ENCODE data around the gene FOXB1.

Gene FOXB1

DNA sequence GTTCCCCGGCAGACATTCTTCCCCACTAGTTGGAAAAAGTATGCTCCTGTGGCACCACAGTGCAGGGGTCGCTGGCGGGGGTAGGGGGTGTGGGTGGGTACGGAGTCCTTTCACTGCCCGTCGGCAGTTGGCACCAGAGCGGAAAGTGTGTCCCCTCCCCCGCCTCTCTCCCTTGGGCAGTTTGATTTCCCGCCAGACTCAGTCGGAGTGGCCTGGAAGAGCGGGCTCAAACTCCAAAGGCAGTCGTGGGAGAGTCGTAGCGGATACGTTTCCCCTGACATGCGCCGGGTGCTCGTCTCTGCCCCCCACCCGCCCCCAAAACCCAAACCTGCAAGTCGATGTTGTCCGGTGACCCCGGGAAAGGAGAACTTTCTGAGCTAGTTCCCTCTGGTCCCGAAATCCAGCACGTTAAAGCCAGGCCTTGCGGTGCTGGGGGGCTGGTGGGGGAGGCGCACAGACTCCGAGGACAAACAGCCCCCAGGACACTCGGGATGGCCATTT, 4.4 kb upstream of the FOXB1 start:
- DNase-seq, result peak; percentile 22

DNA sequence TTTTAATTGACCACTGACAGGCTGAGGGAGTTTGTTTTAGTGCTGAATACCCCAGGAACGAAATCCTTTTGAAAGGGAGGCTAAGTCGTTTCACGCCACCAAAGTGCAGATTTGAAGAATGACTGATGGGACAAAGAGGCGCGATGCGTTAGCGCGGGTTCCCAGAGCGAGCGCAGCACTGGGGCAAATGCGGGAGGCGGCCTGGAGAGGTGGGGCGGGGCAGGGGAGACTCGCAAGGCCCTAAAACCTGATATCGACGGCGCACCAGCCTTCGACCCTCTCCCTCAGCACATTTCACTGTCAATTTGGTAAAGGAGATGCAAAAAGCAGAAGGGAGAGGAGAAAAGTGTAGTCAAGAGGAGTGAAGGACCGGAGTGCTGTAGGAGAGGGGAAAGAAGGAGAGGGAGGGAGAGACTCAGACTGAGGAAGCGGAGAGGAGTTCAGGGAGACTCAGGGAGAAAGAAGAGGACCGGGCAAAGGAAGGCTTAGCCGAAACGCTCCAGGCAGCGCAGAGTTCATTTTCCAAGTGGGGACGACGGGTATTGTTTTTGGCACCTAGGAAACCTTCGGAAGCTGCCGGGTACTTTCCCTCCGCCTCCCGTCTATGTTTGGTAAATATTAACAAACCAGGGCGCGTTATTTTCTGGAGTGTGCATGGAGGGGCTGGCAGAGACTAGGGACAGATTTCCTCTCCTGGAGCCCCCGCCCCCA, 3.8 kb upstream of the FOXB1 start:
- peak; percentile 69 for DNase-seq

DNA sequence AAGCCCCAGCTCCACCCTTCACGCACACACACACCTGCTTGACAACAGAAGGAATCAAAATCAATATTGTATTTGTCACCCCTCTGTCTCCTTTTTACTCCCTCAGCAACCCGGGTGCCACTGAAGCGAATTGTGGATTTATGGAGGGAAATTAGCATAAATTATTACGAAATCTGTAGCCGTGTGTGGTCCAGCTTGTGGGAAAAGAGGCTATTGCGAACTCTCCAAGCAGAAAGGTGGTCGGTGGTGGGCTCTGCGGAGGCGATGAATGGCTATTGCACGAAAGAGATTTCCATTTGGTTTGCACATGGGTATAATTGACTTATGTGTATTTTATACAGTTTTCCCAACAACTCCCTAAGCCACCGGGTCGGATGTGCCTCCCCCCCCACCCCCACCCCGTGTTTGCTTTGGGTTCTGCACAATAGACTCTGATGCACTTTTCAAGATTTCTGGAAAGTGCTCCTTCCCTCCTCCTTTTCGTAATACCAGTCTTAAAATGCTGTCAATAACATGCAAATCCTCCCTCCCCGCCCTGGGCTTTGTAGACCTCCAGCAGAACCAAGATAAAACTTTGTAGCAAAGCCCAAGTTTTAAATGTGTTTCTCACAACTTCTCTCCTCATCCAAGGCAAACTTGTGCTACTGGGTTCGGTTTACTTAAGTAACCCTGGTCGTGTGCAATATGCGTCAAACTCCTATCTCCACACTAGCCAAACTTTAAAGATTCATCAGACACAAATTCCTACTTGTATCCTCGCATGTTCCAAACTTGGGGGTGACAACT, 3.1 kb upstream of the FOXB1 start:
- DNase-seq, result peak; percentile 64

DNA sequence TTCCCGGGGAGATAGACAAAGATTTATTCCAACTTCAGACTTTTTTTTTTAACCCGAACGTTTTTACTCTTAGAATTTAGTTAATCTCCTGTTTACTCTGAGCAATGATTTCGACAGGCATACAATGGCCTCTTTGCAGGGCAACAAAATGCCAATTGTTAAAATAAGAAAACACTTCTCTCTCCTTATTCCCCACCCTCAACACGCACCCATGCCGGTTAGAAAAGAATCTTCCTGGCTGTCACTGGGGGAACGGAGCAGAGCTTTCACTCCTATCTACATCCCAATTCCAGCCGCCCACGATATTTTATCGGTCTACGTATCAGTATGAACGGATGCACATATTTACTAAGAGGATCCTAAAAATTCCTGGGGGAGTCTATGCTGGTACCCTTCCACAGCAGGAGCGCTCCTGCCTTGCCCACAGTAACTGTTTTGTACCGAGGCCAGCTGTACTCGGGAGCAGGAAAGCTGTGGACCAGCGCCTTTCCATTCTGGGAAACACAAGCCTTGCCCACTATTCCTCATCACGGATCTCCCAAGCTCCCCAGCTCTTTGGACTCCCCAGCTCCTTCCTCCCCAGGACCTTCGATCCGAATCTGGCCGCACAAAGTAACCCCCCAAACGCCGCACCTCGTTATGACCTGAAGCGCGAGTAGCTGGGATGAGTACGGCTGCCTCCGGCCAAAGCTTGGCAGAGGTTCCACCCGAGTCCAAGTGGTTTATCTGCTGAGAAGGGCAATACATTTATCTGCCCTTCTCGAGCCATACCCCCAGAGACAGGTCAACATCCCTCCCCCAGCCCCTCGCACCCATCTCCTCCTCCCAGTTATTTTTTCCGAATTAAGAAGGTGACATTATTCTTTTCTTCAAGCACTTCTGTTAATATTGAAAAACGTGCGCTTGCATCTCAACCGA, 2.2 kb upstream of the FOXB1 start:
- DNase-seq, result no peak

DNA sequence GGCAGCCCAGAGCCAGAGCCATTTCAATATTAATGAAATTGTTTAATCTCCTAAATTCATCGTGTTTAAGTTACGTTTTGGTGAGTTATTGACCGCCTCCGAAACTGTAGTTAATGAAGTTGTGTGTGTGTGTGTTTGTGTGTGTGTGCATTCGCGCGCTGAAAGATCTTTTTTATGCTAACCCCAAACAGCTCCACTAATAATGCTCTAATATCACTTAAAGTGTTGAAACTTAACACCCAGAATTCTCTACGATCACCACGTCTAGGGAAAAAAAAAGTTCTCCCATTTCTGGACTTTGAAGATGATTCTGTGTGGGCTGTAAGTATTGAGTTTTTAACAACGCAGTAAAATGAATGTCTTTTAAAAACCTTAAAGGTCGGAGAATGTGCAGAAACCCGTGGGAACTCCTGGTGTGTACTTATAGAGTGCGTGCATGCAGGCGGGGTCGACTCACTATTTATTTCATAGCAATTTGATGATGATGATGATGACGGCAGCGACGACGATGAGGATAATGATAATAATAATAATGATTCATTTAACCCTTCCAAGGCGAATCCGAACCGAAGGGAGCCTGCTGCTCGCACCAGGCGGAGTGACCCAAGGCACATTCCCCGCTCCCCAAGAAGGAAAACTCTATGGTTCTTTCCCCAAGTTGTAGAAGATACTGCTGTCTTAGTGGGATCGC, 1.4 kb upstream of the FOXB1 start:
- DNase-seq, result peak; percentile 5

DNA sequence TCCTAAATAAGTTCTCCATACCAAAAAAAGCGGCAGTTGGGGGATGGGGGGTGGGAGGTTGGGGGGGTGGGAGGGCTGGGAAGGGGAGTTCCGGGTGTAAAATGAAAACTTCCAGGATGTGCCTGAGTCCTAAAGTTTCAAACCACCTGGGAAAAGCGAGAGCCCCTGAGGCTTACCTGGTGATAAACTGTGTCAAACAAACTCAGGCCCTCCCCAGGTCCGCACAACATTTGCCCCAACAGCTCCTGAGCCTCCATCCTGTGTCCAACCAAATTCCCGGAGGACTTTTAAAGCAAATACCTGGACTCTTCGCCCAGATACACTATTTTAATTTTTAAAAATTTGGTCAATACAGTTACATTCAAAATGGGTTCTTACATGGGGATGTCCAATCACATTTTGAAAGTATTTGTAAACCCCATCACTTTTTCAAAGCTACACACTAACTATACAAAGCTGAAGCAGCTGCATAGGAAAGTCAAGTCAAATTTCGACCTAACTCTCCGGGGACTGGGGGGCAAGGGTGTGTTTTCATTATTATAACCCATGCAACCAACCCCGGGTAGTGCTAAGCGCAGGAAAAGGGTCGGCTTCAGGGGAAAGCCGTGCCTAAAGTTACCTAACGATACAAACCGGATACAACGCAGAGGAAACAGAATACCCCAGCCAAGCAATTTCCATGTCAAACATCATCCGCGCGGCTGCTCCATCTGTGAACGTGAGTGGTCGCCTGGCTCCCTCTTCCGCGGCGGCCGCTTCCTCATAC, 685 bp upstream of the FOXB1 start:
- no peak for DNase-seq

DNA sequence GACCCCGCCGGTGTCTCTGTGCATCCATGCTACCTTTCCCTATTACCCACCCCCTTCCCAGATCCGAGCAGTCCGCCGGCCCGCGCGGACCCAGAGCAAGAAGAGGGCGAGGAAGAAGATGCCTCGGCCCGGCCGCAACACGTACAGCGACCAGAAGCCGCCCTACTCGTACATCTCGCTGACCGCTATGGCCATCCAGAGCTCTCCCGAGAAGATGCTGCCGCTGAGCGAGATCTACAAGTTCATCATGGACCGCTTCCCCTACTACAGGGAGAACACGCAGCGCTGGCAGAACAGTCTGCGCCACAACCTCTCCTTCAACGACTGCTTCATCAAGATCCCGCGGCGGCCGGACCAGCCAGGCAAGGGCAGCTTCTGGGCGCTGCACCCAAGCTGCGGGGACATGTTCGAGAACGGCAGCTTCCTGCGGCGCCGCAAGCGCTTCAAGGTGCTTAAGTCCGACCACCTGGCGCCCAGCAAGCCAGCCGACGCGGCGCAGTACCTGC, 788 bp downstream of the FOXB1 start:
- no peak for DNase-seq

DNA sequence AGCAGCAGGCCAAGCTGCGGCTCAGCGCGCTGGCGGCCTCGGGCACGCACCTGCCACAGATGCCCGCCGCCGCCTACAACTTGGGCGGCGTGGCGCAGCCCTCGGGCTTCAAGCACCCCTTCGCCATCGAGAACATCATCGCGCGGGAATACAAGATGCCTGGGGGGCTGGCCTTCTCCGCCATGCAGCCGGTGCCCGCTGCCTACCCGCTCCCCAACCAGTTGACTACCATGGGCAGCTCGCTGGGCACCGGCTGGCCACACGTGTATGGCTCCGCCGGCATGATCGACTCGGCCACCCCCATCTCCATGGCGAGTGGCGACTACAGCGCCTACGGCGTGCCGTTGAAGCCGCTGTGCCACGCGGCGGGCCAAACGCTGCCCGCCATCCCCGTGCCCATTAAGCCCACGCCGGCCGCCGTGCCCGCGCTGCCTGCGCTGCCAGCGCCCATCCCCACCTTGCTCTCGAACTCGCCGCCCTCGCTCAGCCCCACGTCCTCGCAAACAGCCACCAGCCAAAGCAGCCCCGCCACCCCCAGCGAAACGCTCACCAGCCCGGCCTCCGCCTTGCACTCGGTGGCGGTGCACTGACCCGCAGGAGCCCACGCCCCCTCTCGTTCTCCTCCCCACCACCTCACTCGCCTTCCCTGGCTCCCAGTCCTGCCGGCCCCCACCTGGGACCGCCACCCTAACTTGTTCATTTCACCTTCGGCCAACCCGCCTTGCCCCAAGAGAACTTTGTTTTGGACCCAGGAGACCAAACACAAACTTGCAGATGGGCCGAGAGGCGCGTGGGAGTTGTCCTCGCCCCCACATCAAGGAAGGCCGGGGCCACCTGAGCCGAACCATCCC, 1.5 kb downstream of the FOXB1 start:
- DNase-seq, result no peak

DNA sequence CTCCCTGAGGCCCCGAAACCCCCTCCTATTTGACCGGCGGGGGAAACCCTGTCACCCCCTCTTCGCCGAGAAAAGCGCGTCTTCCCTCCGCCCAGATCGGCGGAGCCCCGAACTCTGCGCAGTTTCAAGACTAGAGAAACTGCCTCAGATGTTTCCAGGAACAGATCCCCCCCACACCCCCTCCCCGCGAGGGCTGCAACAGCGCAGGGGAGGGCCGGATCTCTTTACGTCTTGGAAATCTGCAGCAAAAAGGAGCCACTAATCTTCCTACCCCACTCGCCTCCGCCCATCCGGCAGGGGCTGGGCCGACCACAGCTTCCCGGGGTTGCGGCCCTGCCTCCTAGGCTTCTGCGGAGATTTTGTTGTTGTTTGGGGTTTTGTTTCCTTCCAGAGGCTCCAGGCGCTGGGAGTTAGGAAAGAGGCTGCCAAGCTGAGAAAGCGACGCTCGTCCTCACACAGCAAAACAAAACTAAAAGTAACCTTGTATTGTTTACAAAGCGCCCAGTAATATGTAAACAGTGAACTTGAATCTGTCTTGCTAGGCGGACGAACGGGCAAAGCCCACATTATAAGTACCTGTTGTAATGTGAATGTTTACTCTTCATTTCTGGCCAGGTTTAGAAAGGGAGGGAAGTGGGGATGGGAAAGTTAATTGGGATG, 2.2 kb downstream of the FOXB1 start:
- DNase-seq, result peak; percentile 34

DNA sequence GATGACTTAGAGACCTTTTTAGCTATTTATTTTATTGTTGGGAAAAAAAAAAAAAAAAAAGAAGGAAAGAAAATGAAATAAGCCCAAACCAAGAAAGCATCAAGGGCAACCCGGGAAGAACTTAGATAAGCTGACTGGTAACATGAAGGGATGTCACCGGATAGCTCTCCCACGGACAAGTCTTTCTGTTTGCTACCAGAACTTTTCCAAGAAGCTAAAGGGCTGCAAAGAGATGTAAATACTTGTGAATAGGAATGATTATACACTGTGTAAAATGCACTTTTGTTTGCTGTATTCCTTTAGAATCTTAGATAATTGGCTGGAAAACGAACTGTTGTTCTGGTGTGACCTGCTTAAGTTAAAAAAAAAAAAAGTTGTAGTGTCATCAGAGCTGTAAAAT, 2.8 kb downstream of the FOXB1 start:
- DNase-seq, result no peak

DNA sequence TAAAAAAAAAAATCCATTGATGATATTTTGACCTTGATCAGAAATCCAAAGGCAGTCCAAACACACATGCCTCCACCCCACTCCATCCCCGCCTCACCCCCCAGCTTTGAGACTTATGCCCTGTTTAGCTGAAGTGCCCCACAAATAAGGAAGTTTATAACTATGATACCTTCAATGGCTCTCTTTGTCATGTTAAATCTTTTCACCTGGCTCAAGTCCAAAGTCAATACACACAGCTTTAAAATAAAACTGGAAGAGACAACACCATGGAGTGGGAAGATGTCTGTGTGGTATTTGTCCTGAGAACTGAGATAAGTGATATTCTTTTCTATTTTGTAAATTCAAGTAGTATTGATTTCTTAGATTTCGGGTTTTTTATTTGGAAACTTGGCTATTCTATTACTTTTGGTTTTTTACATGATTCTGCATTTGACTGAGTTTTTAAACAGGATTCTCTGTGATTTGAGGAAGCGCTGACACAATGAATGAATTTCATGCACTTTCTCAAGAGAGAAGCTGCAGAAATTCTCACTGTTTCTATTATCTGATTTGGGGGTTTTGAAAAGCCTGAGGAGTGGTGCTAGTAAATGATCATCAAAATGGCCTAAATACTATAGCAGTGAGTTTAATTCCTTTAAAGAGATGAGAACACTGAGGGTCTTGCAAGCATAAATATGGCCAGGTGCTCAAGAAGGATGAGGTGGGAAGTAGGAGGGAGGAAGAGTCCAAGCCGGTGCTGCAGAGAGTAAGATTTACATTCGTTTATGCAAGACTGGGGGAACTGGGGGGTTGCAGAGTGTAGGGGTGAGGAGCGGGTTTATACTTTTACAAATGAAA, 5.2 kb downstream of the FOXB1 start:
- DNase-seq, result peak; percentile 37

DNA sequence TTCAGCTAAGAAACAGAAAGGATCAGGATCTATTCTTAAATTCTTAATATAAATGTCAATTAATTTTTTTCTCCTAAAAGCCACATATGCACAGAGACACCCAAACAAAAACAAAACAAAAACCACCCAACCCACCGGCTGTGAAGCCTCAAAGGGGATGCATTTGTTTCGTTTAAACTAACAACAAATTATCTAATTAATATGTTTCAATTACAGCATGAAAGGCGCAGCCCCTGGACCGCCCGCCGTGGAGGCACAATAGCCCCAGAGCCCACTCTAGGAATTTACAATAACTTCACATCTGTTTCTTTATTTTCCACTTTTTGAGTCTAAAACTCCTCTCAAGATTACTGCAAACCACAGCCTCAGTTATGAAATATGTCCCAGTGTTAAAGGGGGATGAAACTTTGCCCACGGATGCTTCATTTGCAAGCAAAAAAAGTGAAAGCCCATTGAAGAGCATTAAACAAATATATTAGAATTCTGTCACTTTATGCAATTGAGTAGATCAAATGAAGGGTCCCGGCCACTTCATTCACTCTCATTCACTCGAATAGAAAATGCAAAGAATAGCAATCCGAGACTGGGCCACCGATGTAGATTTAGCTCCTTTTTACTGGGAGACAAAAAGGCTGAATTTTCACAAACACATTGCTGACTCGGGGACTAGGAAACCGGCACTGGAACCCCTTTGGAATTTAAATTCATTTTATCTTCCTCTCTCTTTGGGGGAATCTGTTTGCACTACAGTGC, 6.0 kb downstream of the FOXB1 start:
- no peak for DNase-seq

DNA sequence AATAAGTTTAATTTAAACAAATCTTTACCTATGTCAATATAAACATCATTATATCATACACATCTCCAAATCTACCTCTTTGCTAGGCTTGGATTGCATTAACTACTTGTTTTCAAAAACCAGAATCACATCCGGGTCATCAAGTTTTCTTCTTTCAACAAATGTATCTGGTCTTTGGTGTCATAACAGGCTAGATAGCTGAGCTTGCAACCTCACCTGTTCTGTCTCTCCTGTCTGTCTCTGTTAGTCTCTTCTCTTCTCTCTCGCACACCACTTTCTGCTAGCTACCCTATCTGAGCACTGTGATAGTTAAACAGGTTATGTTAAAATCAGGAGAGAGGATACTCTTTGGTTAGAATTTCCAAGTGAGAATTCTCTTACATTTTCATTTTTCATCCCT, 6.7 kb downstream of the FOXB1 start:
- no peak for DNase-seq

DNA sequence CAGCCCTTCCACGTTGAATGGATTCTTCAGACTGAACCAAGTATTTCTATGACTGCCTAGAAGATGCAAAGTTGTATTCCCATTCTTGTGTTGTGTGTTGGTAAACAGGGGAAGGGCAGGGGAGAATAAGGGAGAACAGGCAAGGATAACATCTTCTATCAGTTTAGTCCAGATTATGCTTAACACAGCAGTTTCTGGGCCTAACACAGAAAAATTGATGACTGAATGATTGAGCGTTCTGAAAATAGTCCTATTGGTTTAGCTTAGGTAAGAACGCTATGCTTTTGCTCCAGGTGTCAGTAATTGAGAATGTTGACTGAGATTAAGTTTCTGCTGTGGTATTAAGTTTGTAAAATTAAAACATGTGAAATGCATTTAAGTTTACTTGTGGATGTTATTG, 8.6 kb downstream of the FOXB1 start:
- DNase-seq, result no peak

DNA sequence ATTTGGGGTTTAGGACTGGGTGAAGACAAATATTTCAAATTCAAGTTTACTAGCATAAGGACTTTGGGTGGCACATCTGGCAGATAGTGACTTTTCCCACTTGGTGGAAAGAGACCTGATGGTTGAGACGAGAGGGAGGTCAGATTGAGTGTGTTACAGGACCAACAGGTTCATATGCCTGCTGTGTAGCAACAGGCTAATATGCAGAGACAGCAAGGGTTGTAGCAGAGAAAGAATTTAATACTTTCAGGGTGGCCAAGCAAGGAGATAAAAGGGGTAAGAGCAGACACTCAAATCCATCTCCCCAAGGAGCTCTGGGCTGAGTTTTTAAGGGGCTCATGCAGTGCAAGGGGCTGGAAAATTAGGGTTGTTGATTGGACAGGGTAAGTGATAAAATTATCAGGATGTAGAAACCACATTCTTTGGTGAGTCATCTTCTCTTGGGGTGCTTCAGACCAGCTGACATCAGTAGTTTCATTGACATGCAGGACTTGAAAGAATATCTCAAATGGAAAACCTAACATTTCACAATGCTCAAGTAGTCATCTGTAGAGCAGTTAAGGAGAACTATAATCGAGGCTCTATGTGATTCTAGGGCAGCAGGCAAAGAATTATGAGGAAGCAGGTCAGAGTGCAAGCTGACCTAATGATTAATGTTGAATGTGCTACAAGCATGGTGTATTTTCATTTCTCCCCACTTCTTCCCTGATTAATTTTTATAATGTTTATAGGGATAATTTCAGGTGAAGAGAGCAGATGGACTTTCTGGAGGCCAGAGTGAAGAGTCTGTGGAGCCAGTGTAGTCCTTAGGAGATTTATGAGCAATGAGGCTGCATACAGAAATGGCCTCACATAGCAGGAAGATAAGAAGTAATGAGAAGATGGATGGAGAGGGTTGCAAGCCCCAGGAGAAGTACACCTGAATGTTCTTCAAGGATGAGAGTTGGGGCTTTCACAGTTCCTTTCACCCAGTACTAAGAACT, 13.7 kb downstream of the FOXB1 start:
- DNase-seq, result no peak

DNA sequence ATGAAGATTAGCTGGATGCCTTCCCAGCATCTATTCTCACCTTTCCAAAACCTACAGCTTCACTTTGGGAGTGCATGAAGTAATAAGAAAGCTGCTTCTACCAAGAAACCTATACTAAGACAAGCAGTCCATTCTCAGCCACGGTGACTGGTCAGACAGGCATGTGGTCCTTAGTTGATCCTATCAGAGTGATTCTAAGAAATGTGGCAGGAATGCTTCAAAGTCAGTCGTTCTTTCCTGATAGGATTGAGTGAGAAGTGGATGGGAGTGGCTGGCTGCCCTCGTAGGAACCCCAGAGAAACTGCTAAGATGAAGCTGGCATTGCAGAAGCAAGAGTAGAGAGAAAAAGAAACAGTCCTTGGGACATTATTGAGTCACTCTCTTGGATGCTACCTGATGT, 16.6 kb downstream of the FOXB1 start:
- no peak for DNase-seq

All from DMS79 treated with DMSO at 0.1 percent for 48 hours (cell line).